Fibroblast of lung (primary cell): ENCODE results near the gene PTPN2. TPM values are rescaled to one million over a fixed set of nuclear protein-coding genes. Genes with fewer than 3 reads are reported as not detected.

Source experiments
- DNase-seq, 2 donors: peaks; one replicate each; pipeline versions ENCODE4 v3.0.0 to v3.0.0-alpha.2; 2010; ENCODE audit warnings: low read depth in 2 of 2
- H2AFZ ChIP-seq: 2 replicates; pipeline ENCODE4 v1.5.1; 2012; ENCODE audit warnings: low read length, control low read depth, inconsistent platforms
- H3K27ac ChIP-seq: 2 replicates; pipeline ENCODE4 v1.5.1; 2011; ENCODE audit warnings: low read length, control low read depth; ENCODE audit not compliant: insufficient read depth
- H3K27me3 ChIP-seq: 2 replicates; pipeline ENCODE4 v1.5.1; 2011; ENCODE audit warnings: mild to moderate bottlenecking, low read length; ENCODE audit not compliant: control insufficient read depth, insufficient read depth
- H3K36me3 ChIP-seq: 2 replicates; pipeline ENCODE4 v1.5.1; 2011; ENCODE audit warnings: low read length; ENCODE audit not compliant: control insufficient read depth, insufficient read depth
- H3K4me1 ChIP-seq: 2 replicates; pipeline ENCODE4 v1.5.1; 2011; ENCODE audit warnings: low read length; ENCODE audit not compliant: control insufficient read depth, insufficient read depth; ENCODE audit errors: extremely low read depth
- H3K4me2 ChIP-seq: 2 replicates; pipeline ENCODE4 v1.5.1; 2011; ENCODE audit warnings: low read length, control low read depth; ENCODE audit not compliant: insufficient read depth; ENCODE audit errors: extremely low read depth
- H3K4me3 ChIP-seq, 4 experiments: fragments of 200-600 bp in 1 of 4; sonication (generic) in 1 of 4; replicated peaks in 1 of 4; 2 replicates each; pipeline ENCODE4 v1.5.1; 2011 to 2016; ENCODE audit warnings: low read length in 4 of 4, low read depth in 3 of 4, mild to moderate bottlenecking in 3 of 4, control low read depth in 2 of 4, inconsistent platforms in 1 of 4, mixed read lengths in 1 of 4; ENCODE audit not compliant: insufficient read depth in 1 of 4; ENCODE audit errors: control extremely low read depth in 1 of 4
- H3K79me2 ChIP-seq: 2 replicates; pipeline ENCODE4 v1.5.1; 2012; ENCODE audit warnings: mild to moderate bottlenecking, low read length, inconsistent platforms; ENCODE audit not compliant: control insufficient read depth, insufficient read depth
- H3K9ac ChIP-seq: 2 replicates; pipeline ENCODE4 v1.5.1; 2011; ENCODE audit warnings: mild to moderate bottlenecking, low read length, control low read depth; ENCODE audit not compliant: insufficient read depth
- H3K9me3 ChIP-seq: 2 replicates; pipeline ENCODE4 v1.5.1; 2012; ENCODE audit warnings: low read depth, low read length; ENCODE audit not compliant: control insufficient read depth, insufficient read depth
- H4K20me1 ChIP-seq: 2 replicates; pipeline ENCODE4 v1.5.1; 2011; ENCODE audit warnings: low read length; ENCODE audit not compliant: control insufficient read depth, insufficient read depth; ENCODE audit errors: extremely low read depth
- EZH2 ChIP-seq: IDR thresholded peaks from 2 replicates; pipeline ENCODE4 v1.5.1; 2012; ENCODE audit warnings: low read length, control low read depth, mild to moderate bottlenecking; ENCODE audit errors: missing control alignments
- polyA plus RNA-seq, 2 donors: library from polyadenylated mRNA; depleted of rRNA in 1 of 2; stranded (reverse) in 1 of 2; unstranded in 1 of 2; fragments of >200 nt; gene quantifications; 2 replicates each; pipeline ENCODE4 v1.2.1, GENCODE V29; 2011 to 2012; ENCODE audit warnings: missing spikeins in 1 of 2
- total RNA-seq: library from RNA; depleted of rRNA; stranded (reverse); fragments of >200 nt; gene quantifications from 2 replicates; pipeline ENCODE4 v1.2.1, GENCODE V29; 2014
- TF ChIP-seq, protein P1 (sequence below), 2 donors: IDR thresholded peaks in 1 of 2; conservative IDR thresholded peaks in 1 of 2; 1 replicate in 1 of 2; 2 replicates in 1 of 2; pipeline ENCODE4 v1.5.1; 2011 to 2012; ENCODE audit warnings: low read length in 2 of 2, control low read depth in 1 of 2, inconsistent platforms in 1 of 2, low read depth in 1 of 2, mild to moderate bottlenecking in 1 of 2

The PTPN2 gene
- total and polyA plus RNA-seq, 2 donors (not counting 1 experiment from before 2014, with no cell fraction given): 23.6 to 23.7 TPM

DNA sequence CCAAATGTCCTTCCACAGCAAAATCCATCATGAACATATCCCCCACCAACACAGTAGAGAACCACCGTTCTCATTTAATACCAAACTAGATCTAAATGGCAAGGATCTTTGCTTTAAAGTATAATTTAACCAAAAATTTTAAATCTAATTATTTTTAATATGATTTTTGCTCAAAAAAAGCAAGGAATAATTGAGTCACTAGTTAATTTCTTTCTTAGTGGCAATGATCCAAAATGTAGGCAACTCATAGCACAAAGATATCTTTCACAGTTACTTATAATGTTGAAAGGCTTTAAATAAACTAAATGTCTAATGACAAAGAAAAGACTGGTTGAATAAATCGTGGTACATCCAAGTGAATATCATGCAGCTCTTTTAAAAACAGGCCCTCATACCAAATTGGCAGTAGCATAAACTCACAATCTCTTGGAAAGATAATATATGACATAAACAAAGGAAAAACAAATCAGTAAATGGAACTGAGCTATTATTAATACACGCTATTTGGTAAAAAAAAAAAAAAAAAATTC lies 20.3 kb downstream of the PTPN2 start:
- Histone ChIP-seq H3K36me3 (no peaks in the 10 kb centered on the region), H3K27ac (no peak overlapping the region), H3K9ac (no peak overlapping the region), H3K4me3 (no peak overlapping the region), H3K4me1 (no peaks in the 10 kb centered on the region), H3K79me2 (peaks cover 7% of the 10 kb centered on the region), H3K4me2 (no peak overlapping the region), H4K20me1 (no peaks in the 10 kb centered on the region), H3K27me3 (no peaks in the 10 kb centered on the region), H2AFZ (no peak overlapping the region), H3K9me3 (no peaks in the 10 kb centered on the region)
- DNase-seq: peak in 1 of 2 donors; percentile 31
- TF ChIP-seq, protein P1, sequence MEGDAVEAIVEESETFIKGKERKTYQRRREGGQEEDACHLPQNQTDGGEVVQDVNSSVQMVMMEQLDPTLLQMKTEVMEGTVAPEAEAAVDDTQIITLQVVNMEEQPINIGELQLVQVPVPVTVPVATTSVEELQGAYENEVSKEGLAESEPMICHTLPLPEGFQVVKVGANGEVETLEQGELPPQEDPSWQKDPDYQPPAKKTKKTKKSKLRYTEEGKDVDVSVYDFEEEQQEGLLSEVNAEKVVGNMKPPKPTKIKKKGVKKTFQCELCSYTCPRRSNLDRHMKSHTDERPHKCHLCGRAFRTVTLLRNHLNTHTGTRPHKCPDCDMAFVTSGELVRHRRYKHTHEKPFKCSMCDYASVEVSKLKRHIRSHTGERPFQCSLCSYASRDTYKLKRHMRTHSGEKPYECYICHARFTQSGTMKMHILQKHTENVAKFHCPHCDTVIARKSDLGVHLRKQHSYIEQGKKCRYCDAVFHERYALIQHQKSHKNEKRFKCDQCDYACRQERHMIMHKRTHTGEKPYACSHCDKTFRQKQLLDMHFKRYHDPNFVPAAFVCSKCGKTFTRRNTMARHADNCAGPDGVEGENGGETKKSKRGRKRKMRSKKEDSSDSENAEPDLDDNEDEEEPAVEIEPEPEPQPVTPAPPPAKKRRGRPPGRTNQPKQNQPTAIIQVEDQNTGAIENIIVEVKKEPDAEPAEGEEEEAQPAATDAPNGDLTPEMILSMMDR (conservative IDR thresholded peaks at IDR 0.05 in 1 of 2, IDR thresholded peaks at IDR 0.05 in 1 of 2; ENCODE audit: low read depth in 1 of 2, low read length in 2 of 2): no peak
- TF ChIP-seq EZH2: no peak

DNA sequence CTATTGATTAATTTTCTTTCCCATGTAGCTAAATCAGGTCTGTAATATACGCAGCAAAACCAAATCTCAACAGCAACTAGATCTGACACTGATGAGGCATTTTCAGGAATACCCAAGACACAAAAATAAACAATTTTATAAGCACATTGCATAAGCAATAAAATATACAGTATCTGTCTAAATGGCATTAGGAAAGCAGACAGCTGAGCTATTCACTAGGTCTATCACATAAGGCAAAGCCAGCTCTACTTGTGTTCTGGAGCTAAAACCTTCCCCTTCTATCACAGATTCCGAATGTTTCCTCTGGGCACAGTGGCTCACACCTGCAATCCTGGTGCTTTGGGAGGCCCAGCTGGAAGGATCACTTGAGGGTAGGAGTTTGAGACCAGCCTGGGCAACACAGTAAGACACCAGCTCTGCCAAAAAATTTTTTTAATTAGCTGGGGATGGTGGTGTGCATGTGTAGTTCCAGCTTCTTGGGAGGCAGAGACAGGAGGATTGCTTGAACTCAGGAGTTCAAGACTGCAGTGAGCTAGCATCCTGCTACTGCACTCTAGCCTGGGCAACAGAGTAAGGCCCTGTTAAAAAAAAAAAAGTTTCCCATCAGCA lies 21.1 kb downstream of the PTPN2 start:
- H4K20me1 ChIP-seq: no peaks in the 10 kb centered on the region
- TF ChIP-seq EZH2: no peak
- TF ChIP-seq, protein P1 (conservative IDR thresholded peaks at IDR 0.05 in 1 of 2, IDR thresholded peaks at IDR 0.05 in 1 of 2; ENCODE audit: low read depth in 1 of 2, low read length in 2 of 2): no peak
- peaks cover 7% of the 10 kb centered on the region for H3K79me2 ChIP-seq
- H3K9ac ChIP-seq: no peak overlapping the region
- no peaks in the 10 kb centered on the region for H3K36me3 ChIP-seq
- no peaks in the 10 kb centered on the region for H3K4me1 ChIP-seq
- no peak for DNase-seq
- H3K9me3 ChIP-seq: no peaks in the 10 kb centered on the region
- H3K27ac ChIP-seq: no peak overlapping the region
- no peak overlapping the region for H3K4me3 ChIP-seq
- no peaks in the 10 kb centered on the region for H3K27me3 ChIP-seq
- no peak overlapping the region for H3K4me2 ChIP-seq
- no peak overlapping the region for H2AFZ ChIP-seq

DNA sequence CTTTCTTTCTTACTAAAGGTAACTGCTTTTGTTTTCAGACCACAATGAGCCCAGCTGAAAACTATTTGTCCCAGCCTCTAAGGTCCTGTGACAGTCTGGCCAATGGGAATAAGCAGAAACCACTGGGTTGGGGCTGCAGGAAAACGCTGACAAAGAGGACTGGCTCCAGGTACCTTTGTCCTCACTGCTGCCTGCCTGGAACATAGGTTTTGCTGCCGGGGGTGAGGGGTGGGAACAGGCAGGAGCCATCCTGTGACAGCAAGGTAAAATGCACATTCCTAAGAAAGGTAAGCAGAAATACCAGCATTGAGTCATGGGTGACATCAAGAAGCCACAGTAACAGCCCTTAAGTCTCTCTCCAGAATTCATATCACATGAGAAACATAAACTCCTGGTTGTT lies 21.6 kb downstream of the PTPN2 start:
- Histone ChIP-seq H3K4me1 (no peaks in the 10 kb centered on the region), H2AFZ (no peak overlapping the region), H3K4me3 (no peak overlapping the region), H3K27ac (no peak overlapping the region), H3K36me3 (no peaks in the 10 kb centered on the region), H3K9ac (no peak overlapping the region), H3K4me2 (no peak overlapping the region), H3K79me2 (peaks cover 7% of the 10 kb centered on the region), H3K27me3 (no peaks in the 10 kb centered on the region), H3K9me3 (no peaks in the 10 kb centered on the region), H4K20me1 (no peaks in the 10 kb centered on the region)
- peak in 1 of 2 donors; percentile 46 for DNase-seq
- TF ChIP-seq, protein P1 (conservative IDR thresholded peaks at IDR 0.05 in 1 of 2, IDR thresholded peaks at IDR 0.05 in 1 of 2; ENCODE audit: low read depth in 1 of 2, low read length in 2 of 2): no peak
- no peak for TF ChIP-seq EZH2
